Measurements from ENCODE around the gene SYTL4. TPM values are rescaled to one million over a fixed set of nuclear protein-coding genes. Genes with fewer than 3 reads are reported as not detected.
A peak's percentile ranks its signal among the peaks of the same experiment; 100 is the strongest.

SYTL4 gene
- total and polyA plus RNA-seq, 2 of the 8 experiments (the other 6 are each of a cell fraction or from before 2014, with no cell fraction given) = 0.11 TPM

DNA sequence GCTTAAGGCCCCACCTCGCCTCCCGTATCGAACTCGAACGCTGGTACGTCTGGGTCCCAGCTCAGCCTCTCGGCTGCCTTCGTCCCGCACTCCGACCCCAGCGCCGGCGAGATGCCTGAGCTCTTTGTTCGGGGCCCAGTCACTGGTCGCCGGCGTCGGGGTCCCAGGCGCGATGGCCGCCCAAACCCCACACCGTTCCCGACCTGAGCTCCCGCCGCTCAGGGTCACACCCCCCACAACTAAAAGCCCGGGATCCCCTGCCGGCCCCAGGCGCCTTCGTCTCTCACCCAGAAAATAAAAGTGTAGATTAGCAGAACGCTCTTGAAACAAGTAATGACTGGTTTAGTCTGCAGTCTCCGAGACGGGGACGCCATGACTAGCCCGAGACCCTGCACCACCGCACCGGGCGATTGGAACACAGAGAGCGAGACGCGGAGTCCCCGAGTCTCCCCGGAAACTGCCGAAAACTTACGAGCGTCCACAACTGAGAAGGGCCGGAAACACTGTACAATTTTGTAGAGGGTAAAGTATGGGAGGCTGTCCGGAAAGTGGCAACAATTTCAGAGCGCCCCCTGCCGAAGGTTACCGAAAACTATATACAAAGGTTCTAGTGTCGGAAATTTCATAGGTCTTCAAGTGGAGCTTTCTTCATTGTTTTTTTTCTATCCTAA is 95.5 kb downstream of the SYTL4 start, which contains the start of gene TSPAN6 (continued):
- TF ChIP-seq TAF7 (optimal IDR thresholded peaks at IDR 0.05; ENCODE audit: borderline replicate concordance, low read depth, low read length) = no peak
- no peak for TF ChIP-seq GTF2F1 (IDR thresholded peaks at IDR 0.05; ENCODE audit: borderline replicate concordance, low read depth, low read length)
- TF ChIP-seq SIRT6 (IDR thresholded peaks at IDR 0.05; ENCODE audit: low read length) = no peak
- TF ChIP-seq SRF (IDR thresholded peaks at IDR 0.05; ENCODE audit: low read depth, low read length) = no peak
- TF ChIP-seq RNF2 (IDR thresholded peaks at IDR 0.05; ENCODE audit: borderline replicate concordance, low read depth, low read length, missing control alignments, poor library complexity, severe bottlenecking) = no peak
- peak; percentile 79 for TF ChIP-seq PHF8 (conservative IDR thresholded peaks at IDR 0.05; ENCODE audit: low read depth, low read length)
- no peak for TF ChIP-seq FOSL1 (IDR thresholded peaks at IDR 0.05; ENCODE audit: insufficient read depth, low read depth, low read length)
- TF ChIP-seq BACH1 (IDR thresholded peaks at IDR 0.05; ENCODE audit: low read length) = no peak
- TF ChIP-seq CHD2 (IDR thresholded peaks at IDR 0.05; ENCODE audit: low read length) = no peak
- TF ChIP-seq KDM4A (IDR thresholded peaks at IDR 0.05; ENCODE audit: low read depth, low read length, severe bottlenecking) = peak; percentile 50
- TF ChIP-seq HDAC2 (IDR thresholded peaks at IDR 0.05; ENCODE audit: borderline replicate concordance in 1 of 2, low read depth in 2 of 2, low read length in 2 of 2) = no peak
- TF ChIP-seq, protein P1, sequence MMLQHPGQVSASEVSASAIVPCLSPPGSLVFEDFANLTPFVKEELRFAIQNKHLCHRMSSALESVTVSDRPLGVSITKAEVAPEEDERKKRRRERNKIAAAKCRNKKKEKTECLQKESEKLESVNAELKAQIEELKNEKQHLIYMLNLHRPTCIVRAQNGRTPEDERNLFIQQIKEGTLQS (IDR thresholded peaks at IDR 0.05; ENCODE audit: insufficient read depth, low read depth, low read length) = no peak
- peak; percentile 77; the same call in 1 of the 2 replicates for TF ChIP-seq YY1 (IDR thresholded peaks at IDR 0.05; ENCODE audit: low read depth, low read length)
- peak; percentile 69 to 75 for TF ChIP-seq POLR2A (IDR thresholded peaks at IDR 0.05; ENCODE audit: control extremely low read depth in 1 of 2, low read depth in 2 of 2, low read length in 2 of 2)
- TF ChIP-seq TBP (IDR thresholded peaks at IDR 0.05; ENCODE audit: low read depth, low read length) = peak; percentile 65
- TF ChIP-seq POLR2AphosphoS5 (IDR thresholded peaks at IDR 0.05; ENCODE audit: low read depth, low read length) = peak; percentile 21
- TF ChIP-seq NRF1 (IDR thresholded peaks at IDR 0.05; ENCODE audit: low read depth, low read length) = no peak
- TF ChIP-seq RAD21 (IDR thresholded peaks at IDR 0.05 in 1 of 2, conservative IDR thresholded peaks at IDR 0.05 in 1 of 2; ENCODE audit: low read depth in 2 of 2, low read length in 2 of 2) = peak; percentile 8 to 22; a peak in 1 of 4 replicates
- no peak for TF ChIP-seq SP1 (IDR thresholded peaks at IDR 0.05; ENCODE audit: low read depth, low read length)
- no peak for TF ChIP-seq SAP30 (IDR thresholded peaks at IDR 0.05; ENCODE audit: insufficient read depth, insufficient replicate concordance, low read length)
- no peak for TF ChIP-seq TEAD4 (IDR thresholded peaks at IDR 0.05; ENCODE audit: low read depth, low read length)
